Natural killer cell treated with Interleukin-12 subunit alpha and Interleukin-12 subunit beta and Interleukin-15 and Interleukin-18, amount 100 ng/mL, for 72 hours (primary cell): ENCODE measurements around the gene SDHAF3. TPM values are rescaled to one million over a fixed set of nuclear protein-coding genes. Genes with fewer than 3 reads are reported as not detected.
"Not testable (repeated sequence)": the region's sequence is repeated elsewhere in the genome, so short reads cannot be mapped to it uniquely, and the experiment has no call there.

Experiments
- ATAC-seq, 2 donors: fragments of 150-1000 bp; cut with Tn5 transposase in 1 of 2; sonication (Bioruptor Pico), chemical (Tn5 transposase) in 1 of 2; 2 replicates each; pipeline ENCODE4 v1.10.0; 2021
- DNase-seq: peaks from one replicate; pipeline ENCODE4 v3.0.0; 2022; ENCODE audit warnings: low spot score
- H3K27ac Mint-ChIP-seq, 2 donors: 1 replicate in 1 of 2; 2 replicates in 1 of 2; pipeline ENCODE4 v1.8.0; 2022; ENCODE audit warnings: mixed read lengths in 2 of 2, mild to moderate bottlenecking in 1 of 2, moderate library complexity in 1 of 2
- H3K27me3 Mint-ChIP-seq, 2 donors: 1 replicate in 1 of 2; 2 replicates in 1 of 2; pipeline ENCODE4 v1.8.0; 2022; ENCODE audit warnings: mixed read lengths in 2 of 2
- H3K36me3 Mint-ChIP-seq: one replicate; pipeline ENCODE4 v1.8.0; 2022; ENCODE audit warnings: mixed read lengths
- H3K4me1 Mint-ChIP-seq, 2 donors: 1 replicate in 1 of 2; 2 replicates in 1 of 2; pipeline ENCODE4 v1.8.0; 2022; ENCODE audit warnings: low read depth in 2 of 2, mixed read lengths in 2 of 2, mild to moderate bottlenecking in 1 of 2
- H3K4me3 Mint-ChIP-seq: one replicate; pipeline ENCODE4 v1.8.0; 2022; ENCODE audit warnings: mixed read lengths
- H3K9me3 Mint-ChIP-seq: 2 replicates; pipeline ENCODE4 v1.8.0; 2022; ENCODE audit warnings: mixed read lengths
- total RNA-seq, 2 donors: library from RNA; stranded (reverse); gene quantifications; one replicate each; pipeline ENCODE4 v1.2.3, GENCODE V29; 2022

SDHAF3 gene
- total RNA-seq: 10 to 100 TPM; 17.0 to 23.8 TPM

- H3K27ac Mint-ChIP-seq: peak within 1 kb of the TSS; percentile 90 to 97
- peaks cover 4% of the 10 kb centered on the region for H3K36me3 Mint-ChIP-seq
- DNase-seq (peak; percentile 99), ATAC-seq (peak; percentile 96 to 98)
- peaks cover 0 to 2% of the 10 kb centered on the region in 2 donors for H3K27me3 Mint-ChIP-seq
- peaks cover 21 to 33% of the 10 kb centered on the region in 2 donors for H3K4me1 Mint-ChIP-seq
- H3K4me3 Mint-ChIP-seq: peak within 1 kb of the TSS; percentile 93
- H3K9me3 Mint-ChIP-seq: no peaks in the 10 kb centered on the region
These were observed at the start of gene SDHAF3 for GRCh38 chr7:97117372-97118188. Gene SDHAF3, plus strand, starts transcription at chr7:97117698. Its CDS starts 26 bp downstream, at chr7:97117724.

- DNase-seq, H3K27ac Mint-ChIP-seq, H3K36me3 Mint-ChIP-seq, H3K4me1 Mint-ChIP-seq, H3K9me3 Mint-ChIP-seq, ATAC-seq, H3K4me3 Mint-ChIP-seq: not testable (repeated sequence)
- peaks cover 44 to 51% of the 10 kb centered on the region in 2 donors for H3K27me3 Mint-ChIP-seq
These were observed 45.5 kb upstream of the SDHAF3 start for GRCh38 chr7:97072025-97072424.

GRCh38 chr7:97075928-97076327 lies 41.6 kb upstream of the SDHAF3 start:
- DNase-seq (no peak), ATAC-seq (no peak)
- H3K27ac Mint-ChIP-seq: no peak overlapping the region
- peaks cover 31 to 37% of the 10 kb centered on the region in 2 donors for H3K27me3 Mint-ChIP-seq
- H3K36me3 Mint-ChIP-seq: no peaks in the 10 kb centered on the region
- H3K4me3 Mint-ChIP-seq: no peak overlapping the region
- H3K4me1 Mint-ChIP-seq: no peaks in the 10 kb centered on the region
- H3K9me3 Mint-ChIP-seq: no peaks in the 10 kb centered on the region

GRCh38 chr7:97078023-97078969 lies 39.2 kb upstream of the SDHAF3 start:
- ATAC-seq (no peak), DNase-seq (no peak)
- Mint-ChIP-seq H3K4me3 (no peak overlapping the region), H3K4me1 (no peaks in the 10 kb centered on the region), H3K27me3 (peaks cover 26 to 33% of the 10 kb centered on the region in 2 donors), H3K9me3 (no peaks in the 10 kb centered on the region), H3K27ac (no peak overlapping the region), H3K36me3 (no peaks in the 10 kb centered on the region)

- H3K36me3 Mint-ChIP-seq: no peaks in the 10 kb centered on the region
- peaks cover 16 to 25% of the 10 kb centered on the region in 2 donors for H3K27me3 Mint-ChIP-seq
- H3K27ac Mint-ChIP-seq: no peak overlapping the region
- DNase-seq (no peak), ATAC-seq (no peak)
- H3K4me1 Mint-ChIP-seq: no peaks in the 10 kb centered on the region
- no peaks in the 10 kb centered on the region for H3K9me3 Mint-ChIP-seq
- H3K4me3 Mint-ChIP-seq: no peak overlapping the region
These were observed 38.2 kb upstream of the SDHAF3 start for GRCh38 chr7:97079300-97079699.

- no peaks in the 10 kb centered on the region for H3K9me3 Mint-ChIP-seq
These were observed 35.8 kb upstream of the SDHAF3 start for GRCh38 chr7:97081521-97082300.

GRCh38 chr7:97088364-97088763 lies 29.1 kb upstream of the SDHAF3 start:
- no peaks in the 10 kb centered on the region for H3K9me3 Mint-ChIP-seq
- no peak overlapping the region for H3K4me3 Mint-ChIP-seq
- no peak for DNase-seq
- ATAC-seq: no peak
- H3K27ac Mint-ChIP-seq: no peak overlapping the region
- peaks cover 22 to 29% of the 10 kb centered on the region in 2 donors for H3K27me3 Mint-ChIP-seq
- H3K4me1 Mint-ChIP-seq: no peaks in the 10 kb centered on the region
- H3K36me3 Mint-ChIP-seq: no peaks in the 10 kb centered on the region

More at GRCh38 chr7:97081521-97082300, 35.8 kb upstream of the SDHAF3 start:
- DNase-seq (no peak), ATAC-seq (no peak)
- Mint-ChIP-seq H3K36me3 (no peaks in the 10 kb centered on the region), H3K27ac (no peak overlapping the region), H3K4me3 (no peak overlapping the region), H3K27me3 (peaks cover 16 to 18% of the 10 kb centered on the region in 2 donors), H3K4me1 (no peaks in the 10 kb centered on the region)

GRCh38 chr7:97089771-97090170 lies 27.7 kb upstream of the SDHAF3 start:
- peaks cover 24 to 29% of the 10 kb centered on the region in 2 donors for H3K27me3 Mint-ChIP-seq
- no peak for ATAC-seq
- H3K9me3 Mint-ChIP-seq: no peaks in the 10 kb centered on the region

GRCh38 chr7:97090761-97091353 lies 26.6 kb upstream of the SDHAF3 start:
- no peak overlapping the region for H3K4me3 Mint-ChIP-seq
- peaks cover 20 to 29% of the 10 kb centered on the region in 2 donors for H3K27me3 Mint-ChIP-seq
- no peak for ATAC-seq
- H3K9me3 Mint-ChIP-seq: no peaks in the 10 kb centered on the region
- H3K36me3 Mint-ChIP-seq: no peaks in the 10 kb centered on the region
- DNase-seq: no peak
- H3K27ac Mint-ChIP-seq: no peak overlapping the region
- no peaks in the 10 kb centered on the region for H3K4me1 Mint-ChIP-seq

More at GRCh38 chr7:97089771-97090170, 27.7 kb upstream of the SDHAF3 start:
- no peak for DNase-seq
- H3K36me3 Mint-ChIP-seq: no peaks in the 10 kb centered on the region
- no peak overlapping the region for H3K4me3 Mint-ChIP-seq
- H3K27ac Mint-ChIP-seq: no peak overlapping the region
- H3K4me1 Mint-ChIP-seq: no peaks in the 10 kb centered on the region

- no peak overlapping the region for H3K4me3 Mint-ChIP-seq
- ATAC-seq: no peak
- no peak overlapping the region for H3K27ac Mint-ChIP-seq
- no peak for DNase-seq
- no peaks in the 10 kb centered on the region for H3K9me3 Mint-ChIP-seq
- no peaks in the 10 kb centered on the region for H3K36me3 Mint-ChIP-seq
- no peaks in the 10 kb centered on the region for H3K4me1 Mint-ChIP-seq
- peaks cover 11 to 13% of the 10 kb centered on the region in 2 donors for H3K27me3 Mint-ChIP-seq
These were observed 23.1 kb upstream of the SDHAF3 start for GRCh38 chr7:97094284-97094930.

GRCh38 chr7:97096037-97096436 lies 21.5 kb upstream of the SDHAF3 start:
- ATAC-seq (no peak), DNase-seq (no peak)
- Mint-ChIP-seq H3K27me3 (peaks cover 20 to 25% of the 10 kb centered on the region in 2 donors), H3K9me3 (no peaks in the 10 kb centered on the region), H3K4me3 (no peak overlapping the region), H3K4me1 (no peaks in the 10 kb centered on the region), H3K27ac (no peak overlapping the region), H3K36me3 (no peaks in the 10 kb centered on the region)

GRCh38 chr7:97096661-97097060 lies 20.8 kb upstream of the SDHAF3 start:
- Mint-ChIP-seq H3K27ac (no peak overlapping the region), H3K36me3 (no peaks in the 10 kb centered on the region), H3K27me3 (peaks cover 22 to 30% of the 10 kb centered on the region in 2 donors), H3K9me3 (no peaks in the 10 kb centered on the region), H3K4me3 (no peak overlapping the region), H3K4me1 (no peaks in the 10 kb centered on the region)
- no peak for DNase-seq
- ATAC-seq: no peak
